GM23338 (cell line): Measurements from ENCODE around the gene CHST6. TPM values are rescaled to one million over a fixed set of nuclear protein-coding genes. Genes with fewer than 3 reads are reported as not detected.

Experiments
- ATAC-seq: fragments of 200-7000 bp; cut with Tn5 transposase; 3 replicates; pipeline ENCODE4 v1.9.1; 2020
- DNase-seq: peaks from one replicate; pipeline ENCODE4 v3.0.0-alpha.2; 2015; ENCODE audit warnings: low spot score
- H2AFZ ChIP-seq: fragments of 200-600 bp; sonication (generic); 2 replicates; pipeline ENCODE4 v1.8.0; 2016; ENCODE audit warnings: antibody characterized with exemption, mild to moderate bottlenecking, moderate library complexity
- H3F3A ChIP-seq: fragments of 200-600 bp; sonication (generic); replicated peaks from 2 replicates; pipeline ENCODE4 v1.8.0; 2017; ENCODE audit warnings: antibody characterized with exemption, mixed run types, low read depth
- H3K27ac ChIP-seq: fragments of 200-600 bp; sonication (generic); 2 replicates; pipeline ENCODE4 v1.6.1; 2016; ENCODE audit warnings: low read depth
- H3K27me3 ChIP-seq: fragments of 200-600 bp; sonication (generic); 2 replicates; pipeline ENCODE4 v1.8.0; 2016; ENCODE audit warnings: mild to moderate bottlenecking, mixed run types, moderate library complexity; ENCODE audit not compliant: insufficient read depth
- H3K36me3 ChIP-seq: fragments of 200-600 bp; sonication (generic); 2 replicates; pipeline ENCODE4 v1.8.0; 2016; ENCODE audit warnings: mild to moderate bottlenecking; ENCODE audit not compliant: insufficient read depth
- H3K4me1 ChIP-seq: fragments of 200-600 bp; sonication (generic); 2 replicates; pipeline ENCODE4 v1.8.0; 2016; ENCODE audit warnings: mild to moderate bottlenecking, moderate library complexity; ENCODE audit not compliant: insufficient read depth
- H3K4me2 ChIP-seq: fragments of 200-600 bp; sonication (generic); 2 replicates; pipeline ENCODE4 v1.7.1; 2017; ENCODE audit warnings: mixed run types
- H3K4me3 ChIP-seq: fragments of 200-600 bp; sonication (generic); 2 replicates; pipeline ENCODE4 v1.6.1; 2016; ENCODE audit warnings: mixed run types
- H3K79me2 ChIP-seq: fragments of 200-600 bp; sonication (generic); replicated peaks from 2 replicates; pipeline ENCODE4 v1.8.0; 2017; ENCODE audit warnings: mild to moderate bottlenecking; ENCODE audit not compliant: insufficient read depth
- H3K9me2 ChIP-seq: fragments of 200-600 bp; sonication (generic); 2 replicates; pipeline ENCODE4 v1.8.0; 2017; ENCODE audit not compliant: insufficient read depth
- H4K20me1 ChIP-seq: fragments of 200-600 bp; sonication (generic); replicated peaks from 2 replicates; pipeline ENCODE4 v1.8.0; 2017; ENCODE audit warnings: mild to moderate bottlenecking; ENCODE audit not compliant: insufficient read depth
- H3K27ac Mint-ChIP-seq: 2 replicates; pipeline ENCODE4 v1.8.0; 2020; ENCODE audit warnings: inconsistent platforms, mild to moderate bottlenecking, moderate library complexity, mixed read lengths
- H3K27me3 Mint-ChIP-seq: 3 replicates; pipeline ENCODE4 v1.8.0; 2022; ENCODE audit warnings: low read depth, mild to moderate bottlenecking, moderate library complexity, mixed read lengths, inconsistent platforms; ENCODE audit not compliant: insufficient read depth, poor library complexity
- H3K36me3 Mint-ChIP-seq: 3 replicates; pipeline ENCODE4 v1.8.0; 2021; ENCODE audit warnings: low read depth, mild to moderate bottlenecking, inconsistent platforms, moderate library complexity, mixed read lengths
- H3K4me1 Mint-ChIP-seq: 3 replicates; pipeline ENCODE4 v1.8.0; 2020; ENCODE audit warnings: mild to moderate bottlenecking, inconsistent platforms, mixed read lengths
- H3K4me3 Mint-ChIP-seq: 3 replicates; pipeline ENCODE4 v1.8.0; 2021; ENCODE audit warnings: moderate library complexity, mild to moderate bottlenecking, inconsistent platforms, mixed read lengths
- H3K9me3 Mint-ChIP-seq: 3 replicates; pipeline ENCODE4 v1.8.0; 2020; ENCODE audit warnings: moderate library complexity, mild to moderate bottlenecking, inconsistent platforms, mixed read lengths
- CREB1 ChIP-seq: fragments of 250-450 bp; sonication (Bioruptor Pico); IDR thresholded peaks from 2 replicates; pipeline ENCODE4 v1.5.0; 2020; ENCODE audit warnings: low read depth, mild to moderate bottlenecking, moderate library complexity
- JUNB ChIP-seq: IDR thresholded peaks from one replicate; pipeline ENCODE4 v1.6.1; 2016; ENCODE audit warnings: antibody characterized with exemption; ENCODE audit not compliant: unreplicated experiment
- POLR2AphosphoS5 ChIP-seq: IDR thresholded peaks from 2 replicates; pipeline ENCODE4 v1.6.1; 2016; ENCODE audit warnings: antibody characterized with exemption, low read depth
- ZNF114 ChIP-seq: fragments of 250-450 bp; sonication (Bioruptor Pico); IDR thresholded peaks from 2 replicates; pipeline ENCODE4 v1.5.0; 2020; ENCODE audit warnings: mild to moderate bottlenecking, moderate library complexity
- ZNF331 ChIP-seq: fragments of 250-450 bp; sonication (Bioruptor Pico); IDR thresholded peaks from 2 replicates; pipeline ENCODE4 v1.5.0; 2020; ENCODE audit warnings: low read depth, mild to moderate bottlenecking, moderate library complexity
- polyA plus RNA-seq: library from polyadenylated mRNA; unstranded; fragments of >200 nt; fragmentation: Nextera tagmentation; extraction: Ambion mirVana; gene quantifications from 2 replicates; pipeline ENCODE4 v1.2.1, GENCODE V29; 2016
- total RNA-seq: library from RNA; depleted of rRNA; stranded (reverse); fragments of >200 nt; shearing (Covaris generic); gene quantifications from 2 replicates; pipeline ENCODE4 v1.2.3, GENCODE V29; 2014
- TF ChIP-seq, protein P1 (sequence below), 2 experiments: fragments of 200-600 bp in 1 of 2; sonication (generic) in 1 of 2; conservative IDR thresholded peaks; 2 replicates each; pipeline versions ENCODE4 v1.5.1 to v1.6.1; 2016 to 2017; ENCODE audit warnings: antibody characterized with exemption in 2 of 2, low read depth in 2 of 2, mild to moderate bottlenecking in 2 of 2, moderate library complexity in 1 of 2
- TF ChIP-seq, protein P2 (sequence below): IDR thresholded peaks from 2 replicates; pipeline ENCODE4 v1.6.1; 2016; ENCODE audit warnings: antibody characterized with exemption
- TF ChIP-seq, protein P3 (sequence below): IDR thresholded peaks from one replicate; pipeline ENCODE4 v1.6.1; 2018; ENCODE audit warnings: antibody characterized with exemption; ENCODE audit not compliant: unreplicated experiment

CHST6 gene
- total and polyA plus RNA-seq, 2 experiments from 2014 or later: 2.7 to 22.2 TPM

DNA sequence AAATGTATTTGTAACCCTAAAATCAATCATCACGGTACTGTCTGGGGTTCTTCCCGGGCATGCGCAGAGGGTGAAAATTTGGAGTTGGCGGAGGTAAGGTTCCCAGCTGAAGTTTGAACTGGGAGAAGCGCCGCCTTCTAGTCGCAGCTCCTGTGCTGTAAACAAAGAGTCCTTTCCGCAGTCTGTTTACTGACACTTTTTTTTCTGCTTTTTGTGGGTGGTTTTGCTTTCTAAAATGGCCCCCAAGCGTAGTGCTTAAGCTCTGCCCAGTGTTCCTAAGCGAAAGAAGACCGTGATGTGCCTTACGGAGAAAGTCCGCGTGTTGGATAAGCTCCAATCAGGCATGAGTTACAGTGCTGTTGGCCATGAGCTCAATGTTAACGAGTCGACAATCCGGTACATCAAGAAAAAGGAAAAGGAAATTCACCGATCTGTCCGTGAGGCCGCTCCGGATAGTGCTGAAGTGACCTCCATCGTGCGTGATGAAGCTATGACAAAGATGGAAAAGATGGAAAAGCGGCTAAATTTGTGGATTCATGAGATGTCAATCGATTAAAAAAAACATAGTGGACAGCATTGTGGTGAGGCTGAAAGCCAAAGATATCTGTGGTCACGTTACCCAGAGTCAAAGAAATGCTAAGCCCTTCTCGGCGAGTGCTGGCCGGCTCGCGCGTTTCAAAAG lies 61.4 kb downstream of the CHST6 start:
- peak overlapping the region; percentile 96 for H3K27ac Mint-ChIP-seq

More for the DNA sequence above, 61.4 kb downstream of the CHST6 start:
- ATAC-seq: peak; percentile 73
- Mint-ChIP-seq H3K4me3 (peak overlapping the region; percentile 78), H3K4me1 (peaks cover 11% of the 10 kb centered on the region), H3K36me3 (peaks cover 17% of the 10 kb centered on the region), H3K9me3 (peaks cover 5% of the 10 kb centered on the region; the same call in 2 of the 3 replicates), H3K27me3 (peaks cover 10% of the 10 kb centered on the region)
- peak overlapping the region; percentile 94 for H3K27ac ChIP-seq
- H3K27me3 ChIP-seq: no peaks in the 10 kb centered on the region
- peaks cover 5% of the 10 kb centered on the region; the same call in 1 of the 2 replicates for H3K4me1 ChIP-seq
- H3K9me2 ChIP-seq: peaks cover 3% of the 10 kb centered on the region; the same call in 1 of the 2 replicates
- peak; percentile 89 for DNase-seq
- H3K36me3 ChIP-seq: no peaks in the 10 kb centered on the region
- peak overlapping the region; percentile 16; the same call in 1 of the 2 replicates for H2AFZ ChIP-seq
- peaks cover 3% of the 10 kb centered on the region for H3F3A ChIP-seq
- H4K20me1 ChIP-seq: peaks cover 27% of the 10 kb centered on the region
- TF ChIP-seq ZNF114 (CRISPR knock-in tag) (no peak), CREB1 (peak; percentile 49), POLR2AphosphoS5 (no peak), JUNB (no peak), ZNF331 (no peak)
- TF ChIP-seq, protein P1, sequence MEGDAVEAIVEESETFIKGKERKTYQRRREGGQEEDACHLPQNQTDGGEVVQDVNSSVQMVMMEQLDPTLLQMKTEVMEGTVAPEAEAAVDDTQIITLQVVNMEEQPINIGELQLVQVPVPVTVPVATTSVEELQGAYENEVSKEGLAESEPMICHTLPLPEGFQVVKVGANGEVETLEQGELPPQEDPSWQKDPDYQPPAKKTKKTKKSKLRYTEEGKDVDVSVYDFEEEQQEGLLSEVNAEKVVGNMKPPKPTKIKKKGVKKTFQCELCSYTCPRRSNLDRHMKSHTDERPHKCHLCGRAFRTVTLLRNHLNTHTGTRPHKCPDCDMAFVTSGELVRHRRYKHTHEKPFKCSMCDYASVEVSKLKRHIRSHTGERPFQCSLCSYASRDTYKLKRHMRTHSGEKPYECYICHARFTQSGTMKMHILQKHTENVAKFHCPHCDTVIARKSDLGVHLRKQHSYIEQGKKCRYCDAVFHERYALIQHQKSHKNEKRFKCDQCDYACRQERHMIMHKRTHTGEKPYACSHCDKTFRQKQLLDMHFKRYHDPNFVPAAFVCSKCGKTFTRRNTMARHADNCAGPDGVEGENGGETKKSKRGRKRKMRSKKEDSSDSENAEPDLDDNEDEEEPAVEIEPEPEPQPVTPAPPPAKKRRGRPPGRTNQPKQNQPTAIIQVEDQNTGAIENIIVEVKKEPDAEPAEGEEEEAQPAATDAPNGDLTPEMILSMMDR (conservative IDR thresholded peaks at IDR 0.05; ENCODE audit: low read depth in 2 of 2): no peak
- TF ChIP-seq, protein P2, sequence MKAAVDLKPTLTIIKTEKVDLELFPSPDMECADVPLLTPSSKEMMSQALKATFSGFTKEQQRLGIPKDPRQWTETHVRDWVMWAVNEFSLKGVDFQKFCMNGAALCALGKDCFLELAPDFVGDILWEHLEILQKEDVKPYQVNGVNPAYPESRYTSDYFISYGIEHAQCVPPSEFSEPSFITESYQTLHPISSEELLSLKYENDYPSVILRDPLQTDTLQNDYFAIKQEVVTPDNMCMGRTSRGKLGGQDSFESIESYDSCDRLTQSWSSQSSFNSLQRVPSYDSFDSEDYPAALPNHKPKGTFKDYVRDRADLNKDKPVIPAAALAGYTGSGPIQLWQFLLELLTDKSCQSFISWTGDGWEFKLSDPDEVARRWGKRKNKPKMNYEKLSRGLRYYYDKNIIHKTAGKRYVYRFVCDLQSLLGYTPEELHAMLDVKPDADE: no peak
- TF ChIP-seq, protein P3, sequence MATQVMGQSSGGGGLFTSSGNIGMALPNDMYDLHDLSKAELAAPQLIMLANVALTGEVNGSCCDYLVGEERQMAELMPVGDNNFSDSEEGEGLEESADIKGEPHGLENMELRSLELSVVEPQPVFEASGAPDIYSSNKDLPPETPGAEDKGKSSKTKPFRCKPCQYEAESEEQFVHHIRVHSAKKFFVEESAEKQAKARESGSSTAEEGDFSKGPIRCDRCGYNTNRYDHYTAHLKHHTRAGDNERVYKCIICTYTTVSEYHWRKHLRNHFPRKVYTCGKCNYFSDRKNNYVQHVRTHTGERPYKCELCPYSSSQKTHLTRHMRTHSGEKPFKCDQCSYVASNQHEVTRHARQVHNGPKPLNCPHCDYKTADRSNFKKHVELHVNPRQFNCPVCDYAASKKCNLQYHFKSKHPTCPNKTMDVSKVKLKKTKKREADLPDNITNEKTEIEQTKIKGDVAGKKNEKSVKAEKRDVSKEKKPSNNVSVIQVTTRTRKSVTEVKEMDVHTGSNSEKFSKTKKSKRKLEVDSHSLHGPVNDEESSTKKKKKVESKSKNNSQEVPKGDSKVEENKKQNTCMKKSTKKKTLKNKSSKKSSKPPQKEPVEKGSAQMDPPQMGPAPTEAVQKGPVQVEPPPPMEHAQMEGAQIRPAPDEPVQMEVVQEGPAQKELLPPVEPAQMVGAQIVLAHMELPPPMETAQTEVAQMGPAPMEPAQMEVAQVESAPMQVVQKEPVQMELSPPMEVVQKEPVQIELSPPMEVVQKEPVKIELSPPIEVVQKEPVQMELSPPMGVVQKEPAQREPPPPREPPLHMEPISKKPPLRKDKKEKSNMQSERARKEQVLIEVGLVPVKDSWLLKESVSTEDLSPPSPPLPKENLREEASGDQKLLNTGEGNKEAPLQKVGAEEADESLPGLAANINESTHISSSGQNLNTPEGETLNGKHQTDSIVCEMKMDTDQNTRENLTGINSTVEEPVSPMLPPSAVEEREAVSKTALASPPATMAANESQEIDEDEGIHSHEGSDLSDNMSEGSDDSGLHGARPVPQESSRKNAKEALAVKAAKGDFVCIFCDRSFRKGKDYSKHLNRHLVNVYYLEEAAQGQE: no peak
- peaks cover 39% of the 10 kb centered on the region for H3K79me2 ChIP-seq
- peak overlapping the region; percentile 79 for H3K4me2 ChIP-seq
- peak overlapping the region; percentile 58 for H3K4me3 ChIP-seq
